Measurements from ENCODE around the gene SNX18.
"Not testable (repeated sequence)": the region's sequence is repeated elsewhere in the genome, so short reads cannot be mapped to it uniquely, and the experiment has no call there.

Gene SNX18

GRCh38 chr5:54519509-54519876 is 1.9 kb downstream of the SNX18 start:
- DNase-seq (ENCODE audit: low read depth in 1 of 2, low spot score in 1 of 2): no peak

DNA sequence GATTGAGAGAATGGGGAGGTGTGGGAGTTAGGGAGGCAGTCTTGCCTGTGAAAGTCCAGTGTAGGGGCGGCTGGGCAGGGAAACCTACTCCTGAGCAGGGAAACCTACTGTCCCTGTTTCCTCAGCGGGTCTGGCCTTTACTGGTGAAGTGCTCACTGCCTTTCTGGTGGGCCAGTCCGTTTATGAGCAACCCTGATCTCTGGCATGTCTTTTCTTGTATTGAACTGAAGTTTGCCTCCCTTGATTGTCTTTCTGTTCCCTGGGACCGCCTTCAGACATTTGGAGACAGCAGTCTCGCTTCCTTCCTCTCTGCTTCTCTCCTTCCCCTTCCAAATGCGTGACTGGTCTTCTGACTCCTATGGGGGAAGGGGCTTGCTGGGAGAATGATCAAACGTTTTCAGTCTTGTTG is 2.9 kb downstream of the SNX18 start:
- DNase-seq (ENCODE audit: low read depth in 1 of 2, low spot score in 1 of 2): no peak

DNA sequence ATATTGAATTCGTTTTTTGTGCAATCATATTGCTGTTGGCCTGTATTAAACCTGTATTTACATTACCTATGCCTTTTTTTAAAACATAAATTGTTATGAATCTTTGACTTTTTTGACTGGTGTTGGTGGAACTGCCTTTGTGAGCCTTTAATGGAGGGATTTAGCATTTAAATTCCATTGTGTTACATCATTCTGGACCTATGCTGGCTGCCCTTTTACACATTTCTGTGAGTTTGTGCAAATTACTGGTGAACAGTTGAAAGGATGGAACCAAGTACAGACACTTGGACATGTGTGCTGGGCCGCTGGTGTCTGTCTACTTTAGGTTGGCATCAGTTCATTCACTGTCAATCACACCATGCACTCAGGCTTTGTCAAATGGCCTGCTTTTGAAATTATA is 3.4 kb downstream of the SNX18 start:
- no peak for DNase-seq (ENCODE audit: low read depth in 1 of 2, low spot score in 1 of 2)

DNA sequence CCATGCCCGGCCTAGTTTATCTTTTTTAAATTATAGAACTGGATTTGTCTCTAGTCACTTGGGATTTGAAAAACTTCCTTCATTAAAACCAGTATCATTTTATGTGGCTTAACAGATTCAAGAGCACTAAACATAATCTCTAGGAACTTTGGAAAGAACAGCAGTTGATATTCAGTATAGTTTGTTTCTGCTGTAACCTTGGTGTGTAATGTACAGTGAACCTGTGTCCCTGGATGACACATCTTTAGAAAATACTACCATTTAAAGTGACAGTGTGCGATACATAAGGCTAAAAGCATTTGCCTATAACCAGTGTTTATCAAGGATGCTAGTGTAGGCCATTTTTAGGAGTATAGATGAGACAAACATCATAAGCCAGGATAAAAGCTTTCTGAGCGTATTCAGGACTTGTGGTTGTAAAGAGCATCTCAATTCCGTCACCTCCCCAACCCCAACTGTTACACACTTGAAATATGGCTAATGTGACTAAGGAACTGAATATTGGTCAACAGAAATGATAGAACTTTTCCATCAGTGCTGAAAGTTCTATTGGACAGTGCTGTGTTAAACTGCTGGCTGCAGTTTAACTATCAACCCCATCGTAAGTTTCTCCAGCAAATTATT is 4.4 kb downstream of the SNX18 start:
- no peak for DNase-seq (ENCODE audit: low read depth in 1 of 2, low spot score in 1 of 2)

- DNase-seq (ENCODE audit: low read depth in 1 of 2, low spot score in 1 of 2): no peak
Measured at GRCh38 chr5:54523534-54523933, 6.0 kb downstream of the SNX18 start.

DNA sequence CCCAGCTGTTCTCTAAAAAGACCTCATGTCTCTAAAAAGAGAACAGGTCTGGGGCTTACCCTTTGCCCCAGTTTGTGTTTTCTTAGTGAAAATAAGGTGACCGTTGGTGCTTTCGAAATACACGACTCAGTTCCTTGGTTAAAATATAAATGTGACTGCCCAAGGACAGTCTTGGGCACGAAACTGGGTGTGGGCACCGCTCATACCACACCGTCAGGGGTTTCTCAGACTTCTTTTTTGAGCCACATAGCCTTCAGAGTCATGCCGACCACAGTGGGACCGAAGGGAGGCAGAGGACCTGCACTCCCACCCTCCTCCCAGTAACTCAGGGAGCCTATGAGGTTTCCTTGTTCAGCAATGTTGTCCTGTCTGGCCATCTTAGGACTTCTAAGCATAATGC is 6.5 kb downstream of the SNX18 start:
- no peak for DNase-seq (ENCODE audit: low read depth in 1 of 2, low spot score in 1 of 2)

DNA sequence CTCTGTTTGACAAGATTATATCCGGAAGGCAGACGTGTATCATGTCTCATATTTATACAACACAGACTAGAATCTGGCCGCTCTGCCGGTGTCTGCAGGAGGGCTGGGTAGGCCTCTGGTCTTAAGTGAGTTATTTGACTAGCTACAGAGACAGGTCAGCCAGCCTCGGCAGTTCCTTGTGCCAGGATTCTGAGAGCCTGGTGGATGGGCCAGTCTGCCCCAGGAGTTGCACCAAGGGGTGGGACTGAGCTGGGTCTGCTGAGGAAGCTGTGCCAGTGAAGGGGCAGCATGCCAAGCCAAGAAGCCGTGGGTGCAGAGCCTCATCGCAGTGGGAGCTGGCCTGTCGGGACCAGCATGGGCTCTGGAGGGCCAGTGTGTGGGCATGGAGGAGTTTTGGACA is 7.1 kb downstream of the SNX18 start:
- DNase-seq (ENCODE audit: low read depth in 1 of 2, low spot score in 1 of 2): no peak

GRCh38 chr5:54525261-54525660 is 7.7 kb downstream of the SNX18 start:
- DNase-seq (ENCODE audit: low read depth in 1 of 2, low spot score in 1 of 2): no peak

DNA sequence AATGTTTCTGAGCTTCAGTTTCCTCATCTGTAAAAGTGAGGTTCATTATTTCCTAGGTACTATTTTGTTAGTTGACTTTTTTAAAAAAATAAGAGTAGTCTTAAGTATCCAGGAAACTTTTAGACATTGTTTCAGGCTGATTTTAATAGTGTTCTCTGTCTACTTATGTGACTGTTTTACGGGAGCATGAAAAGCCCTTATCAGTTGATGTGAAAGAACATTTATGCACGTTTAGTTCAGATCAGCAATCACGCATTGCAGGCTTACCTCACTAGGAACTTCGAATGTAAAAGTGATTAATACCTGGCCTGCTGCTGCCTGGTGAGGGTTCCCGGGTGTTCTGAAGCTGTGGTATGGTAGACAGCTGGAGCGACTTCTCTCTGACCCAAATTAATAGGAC is 8.1 kb downstream of the SNX18 start:
- DNase-seq (ENCODE audit: low read depth in 1 of 2, low spot score in 1 of 2): no peak

DNA sequence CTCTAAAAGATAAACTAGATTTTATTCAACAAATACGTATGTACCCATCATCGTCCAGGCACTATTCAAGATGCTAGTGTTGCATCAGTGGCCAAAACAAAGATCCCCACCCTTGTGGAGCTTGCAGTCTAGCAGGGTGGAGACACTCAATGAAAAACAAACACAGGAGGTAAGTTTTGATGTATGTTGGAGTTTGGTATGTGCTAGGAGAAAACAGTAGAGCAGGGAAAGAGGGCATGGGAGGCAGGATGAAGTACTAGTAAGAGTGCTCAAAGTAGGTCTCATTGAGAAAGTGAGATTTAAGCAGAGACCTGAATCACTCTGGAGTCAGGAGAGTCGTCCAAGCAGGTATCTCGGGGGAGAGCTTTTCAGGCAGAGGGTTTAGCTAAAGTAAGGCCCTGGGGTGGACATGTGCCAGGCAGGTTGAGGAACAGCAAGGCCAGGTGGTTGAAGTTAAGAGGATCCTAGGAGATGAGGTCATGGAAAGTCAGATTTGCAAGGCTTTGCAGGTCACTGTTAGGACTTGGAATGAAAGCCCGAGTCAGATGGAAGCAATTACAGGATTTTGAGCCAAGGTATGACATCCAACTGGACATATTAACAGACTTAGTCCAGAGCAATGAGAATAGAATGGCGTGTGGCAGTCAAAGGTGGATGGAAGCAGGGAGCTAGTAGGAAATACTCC is 9.2 kb downstream of the SNX18 start:
- no peak for DNase-seq (ENCODE audit: low read depth in 1 of 2, low spot score in 1 of 2)

DNA sequence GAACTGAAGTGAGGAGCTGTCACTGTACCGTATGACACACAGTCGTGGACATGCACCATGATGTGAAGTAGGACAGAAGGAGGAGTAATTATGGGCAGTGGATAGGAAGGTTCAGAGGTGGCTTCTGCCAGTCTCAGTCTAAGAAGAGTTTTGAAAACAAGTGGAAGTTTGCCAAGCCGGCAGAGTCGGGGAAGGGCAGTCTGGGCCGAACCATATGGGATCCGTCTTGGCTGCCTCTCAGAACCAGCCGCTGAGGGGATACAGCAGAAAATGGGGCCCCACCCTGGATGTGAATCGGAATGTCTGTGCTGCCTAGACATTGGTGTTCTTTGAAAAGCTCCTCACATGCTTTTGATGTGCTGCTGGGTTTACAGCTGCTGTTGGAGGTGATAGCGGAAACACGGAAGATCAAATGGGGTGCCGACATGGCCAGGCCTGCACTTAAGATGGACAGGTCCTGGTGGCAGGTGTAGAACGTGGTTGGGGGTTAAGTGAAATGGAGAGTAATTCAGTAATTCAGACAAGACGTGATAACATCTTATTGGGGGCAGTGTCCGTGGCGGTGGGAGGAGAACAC is 11.2 kb downstream of the SNX18 start:
- no peak for DNase-seq (ENCODE audit: low read depth in 1 of 2, low spot score in 1 of 2)

DNA sequence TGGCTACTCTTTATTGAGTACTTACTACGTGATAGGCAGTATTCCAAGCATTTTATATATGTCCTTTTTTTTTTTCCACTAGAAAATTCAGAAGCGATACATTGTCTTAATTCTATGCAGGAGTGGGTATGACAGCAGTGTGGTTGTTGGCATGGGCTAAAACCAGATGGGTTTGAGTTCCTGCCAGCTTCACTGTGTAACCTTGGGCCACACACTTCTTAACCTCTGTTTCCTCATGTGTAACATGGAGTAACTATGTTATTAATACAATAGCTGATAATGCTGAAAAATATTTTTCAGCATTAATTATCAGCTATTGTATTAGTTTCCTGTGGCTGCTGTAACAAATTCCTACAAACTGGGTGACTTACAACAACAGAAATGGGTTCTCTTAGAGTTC is 12.0 kb downstream of the SNX18 start:
- no peak for DNase-seq (ENCODE audit: low read depth in 1 of 2, low spot score in 1 of 2)

- no peak for DNase-seq (ENCODE audit: low read depth in 1 of 2, low spot score in 1 of 2)
Measured at GRCh38 chr5:54531546-54531945, 14.0 kb downstream of the SNX18 start.

GRCh38 chr5:54533541-54534190 is 16.1 kb downstream of the SNX18 start:
- DNase-seq (ENCODE audit: low read depth in 1 of 2, low spot score in 1 of 2): no peak

DNA sequence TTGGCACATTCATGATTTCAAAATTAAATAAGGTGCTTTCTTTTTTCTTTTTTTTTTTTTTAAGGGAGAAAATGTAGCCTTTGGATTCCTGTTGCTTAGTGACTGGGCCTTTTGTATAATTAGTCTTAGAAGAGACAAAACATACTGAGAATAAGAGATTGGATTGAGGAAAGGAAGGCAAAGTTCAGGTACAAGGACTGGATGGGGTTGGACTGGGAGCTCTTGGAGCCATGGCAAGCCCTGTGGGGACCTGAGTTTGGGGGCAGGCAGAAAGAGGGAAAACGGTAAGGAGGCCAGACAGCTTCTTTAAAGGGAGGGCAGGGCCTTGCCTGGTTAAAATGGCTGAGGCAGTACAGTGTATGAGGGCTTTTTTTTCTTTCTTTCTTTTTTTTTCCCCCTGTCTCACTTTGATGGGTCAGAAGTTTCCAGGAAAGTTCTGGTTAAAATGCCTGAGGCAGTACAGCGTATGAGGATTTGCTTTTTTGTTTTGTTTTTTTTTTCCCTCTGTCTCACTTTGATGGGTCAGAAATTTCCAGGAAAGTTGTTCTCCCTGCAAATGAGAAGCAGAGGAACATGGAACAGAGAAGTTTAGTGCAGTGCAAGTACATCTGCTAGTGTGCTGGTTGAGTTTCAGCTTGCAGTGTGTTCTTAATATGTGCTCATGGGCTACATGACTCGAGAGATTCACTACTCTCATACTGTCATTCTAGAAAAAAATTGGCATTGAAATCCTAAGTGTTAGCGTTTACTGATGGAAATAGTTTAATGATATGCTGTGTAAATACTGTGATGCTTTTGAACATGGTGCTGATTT is 16.8 kb downstream of the SNX18 start:
- DNase-seq (ENCODE audit: low read depth in 1 of 2, low spot score in 1 of 2): no peak

DNA sequence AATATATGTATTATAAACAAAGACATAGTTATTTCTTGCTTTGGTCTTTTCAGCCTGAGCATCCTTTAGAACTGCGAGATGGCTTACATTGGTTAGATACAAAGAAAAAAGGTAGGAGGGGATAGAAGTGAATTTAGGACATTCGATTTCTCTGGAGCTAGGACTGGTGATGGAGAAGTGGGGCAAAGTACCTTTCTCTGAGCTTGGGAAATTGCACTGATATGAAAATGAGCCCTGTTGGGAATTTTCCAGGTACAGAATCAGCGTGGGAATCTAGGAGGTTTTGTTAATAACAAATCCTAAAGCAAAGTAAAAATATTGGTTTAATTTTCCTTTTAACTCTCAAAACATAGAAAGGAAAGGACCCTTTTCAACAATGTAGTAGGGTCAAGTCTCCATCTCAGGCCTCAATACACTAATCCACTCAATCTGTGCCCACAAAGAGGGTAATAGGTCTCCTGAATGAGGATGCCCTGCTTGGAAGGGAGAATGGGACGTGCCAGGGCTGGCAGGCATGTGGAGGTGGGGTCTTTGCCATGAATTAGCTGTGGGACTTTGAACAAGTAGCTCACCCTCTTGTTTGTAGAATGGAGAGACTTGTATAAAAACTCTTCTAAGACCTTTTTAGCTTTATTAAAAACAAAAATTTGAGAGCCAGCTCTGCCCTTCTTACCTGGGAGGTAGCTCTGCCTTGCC is 17.7 kb downstream of the SNX18 start:
- no peak for DNase-seq (ENCODE audit: low read depth in 1 of 2, low spot score in 1 of 2)

DNA sequence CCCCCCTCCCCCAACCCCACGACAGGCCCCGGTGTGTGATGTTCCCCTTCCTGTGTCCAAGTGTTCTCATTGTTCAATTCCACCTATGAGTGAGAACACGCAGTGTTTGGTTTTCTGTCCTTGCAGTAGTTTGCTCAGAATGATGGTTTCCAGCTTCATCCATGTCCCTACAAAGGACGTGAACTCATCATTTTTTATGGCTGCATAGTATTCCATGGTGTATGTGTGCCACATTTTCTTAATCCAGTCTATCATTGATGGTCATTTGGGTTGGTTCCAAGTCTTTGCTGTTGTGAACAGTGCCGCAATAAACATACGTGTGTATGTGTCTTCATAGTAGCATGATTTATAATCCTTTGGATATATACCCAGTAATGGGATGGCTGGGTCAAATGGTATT is 18.8 kb downstream of the SNX18 start:
- DNase-seq (ENCODE audit: low read depth in 1 of 2, low spot score in 1 of 2): not testable (repeated sequence)

DNA sequence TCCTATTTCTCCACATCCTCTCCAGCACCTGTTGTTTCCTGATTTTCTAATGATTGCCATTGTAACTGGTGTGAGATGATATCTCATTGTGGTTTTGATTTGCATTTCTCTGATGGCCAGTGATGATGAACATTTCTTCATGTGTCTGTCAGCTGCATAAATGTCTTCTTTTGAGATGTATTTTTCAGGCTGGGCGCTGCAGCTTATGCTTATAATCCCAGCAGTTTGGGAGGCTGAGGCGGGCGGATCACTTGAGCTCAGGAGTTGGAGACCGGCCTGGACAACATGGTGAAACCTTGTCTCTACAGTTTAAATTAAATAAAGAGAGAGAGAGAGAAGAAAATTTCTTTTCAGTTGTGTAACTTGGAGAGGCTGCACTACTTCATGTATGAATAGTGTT is 19.3 kb downstream of the SNX18 start:
- not testable (repeated sequence) for DNase-seq (ENCODE audit: low read depth in 1 of 2, low spot score in 1 of 2)

- DNase-seq (ENCODE audit: low read depth in 1 of 2, low spot score in 1 of 2): no peak
Measured at GRCh38 chr5:54537725-54538124, 20.2 kb downstream of the SNX18 start.

GRCh38 chr5:54538156-54538555 is 20.6 kb downstream of the SNX18 start:
- no peak for DNase-seq (ENCODE audit: low read depth in 1 of 2, low spot score in 1 of 2)

GRCh38 chr5:54539001-54539400 is 21.4 kb downstream of the SNX18 start:
- DNase-seq (ENCODE audit: low read depth in 1 of 2, low spot score in 1 of 2): no peak

All from stimulated activated CD4-positive, alpha-beta T cell treated with anti-CD3 and anti-CD28 coated beads, Interleukin-15, amount 100 ng/mL, for 1 hour (primary cell).